Colon (tissue), 2 donors: Measurements from ENCODE around the gene PLAAT2.
"Not testable (repeated sequence)": the region's sequence is repeated elsewhere in the genome, so short reads cannot be mapped to it uniquely, and the experiment has no call there.

Source experiments
- FAIRE-seq: peaks from 2 replicates; lab custom pipeline; 2012; peaks lifted over from hg19 to GRCh38; lab: Jason Lieb, UNC
- donor health status: control.
- donor health status: control.

The PLAAT2 gene

GRCh38 chr11:63578882-63579281, 15.7 kb upstream of the PLAAT2 start:
- not testable (repeated sequence) for FAIRE-seq

- FAIRE-seq, result no peak
Measured at GRCh38 chr11:63574856-63575602, 11.8 kb upstream of the PLAAT2 start.

- FAIRE-seq, result peak; percentile 33
Measured at GRCh38 chr11:63573881-63574855, 11.0 kb upstream of the PLAAT2 start.

DNA sequence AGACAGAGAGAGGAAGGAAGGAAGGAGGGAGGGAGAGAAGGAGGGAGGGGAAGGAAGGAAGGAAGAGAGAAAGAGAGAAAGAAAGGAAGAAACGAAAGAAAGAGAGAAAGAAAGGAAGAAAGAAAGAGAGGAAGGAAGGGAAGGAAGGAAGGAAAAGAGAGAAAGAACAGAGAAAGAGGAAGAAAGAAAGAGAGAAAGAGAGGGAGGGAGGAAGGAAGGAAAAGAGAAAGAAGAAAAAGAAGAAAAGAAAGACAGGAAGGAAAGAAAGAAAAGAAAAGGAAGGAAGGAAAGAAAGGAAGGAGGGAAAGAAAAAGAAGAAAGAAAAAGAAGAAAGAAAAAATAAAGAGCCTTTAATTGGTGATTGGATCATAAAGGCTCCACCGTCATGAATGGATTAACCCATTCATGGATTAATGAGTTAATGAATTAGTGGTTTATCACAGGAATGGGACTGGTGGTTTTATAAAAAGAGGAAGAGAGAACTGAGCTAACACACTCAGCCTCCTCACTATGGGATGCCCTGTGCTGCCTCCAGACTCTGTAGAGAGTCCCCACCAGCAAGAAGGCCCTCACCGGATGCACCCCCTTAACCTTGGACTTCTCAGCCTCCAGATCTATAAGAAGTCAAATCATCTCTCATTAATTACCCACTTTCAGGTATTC, 9.0 kb upstream of the PLAAT2 start:
- FAIRE-seq, result no peak

- FAIRE-seq, result no peak
Measured at GRCh38 chr11:63569570-63569969, 6.4 kb upstream of the PLAAT2 start.

DNA sequence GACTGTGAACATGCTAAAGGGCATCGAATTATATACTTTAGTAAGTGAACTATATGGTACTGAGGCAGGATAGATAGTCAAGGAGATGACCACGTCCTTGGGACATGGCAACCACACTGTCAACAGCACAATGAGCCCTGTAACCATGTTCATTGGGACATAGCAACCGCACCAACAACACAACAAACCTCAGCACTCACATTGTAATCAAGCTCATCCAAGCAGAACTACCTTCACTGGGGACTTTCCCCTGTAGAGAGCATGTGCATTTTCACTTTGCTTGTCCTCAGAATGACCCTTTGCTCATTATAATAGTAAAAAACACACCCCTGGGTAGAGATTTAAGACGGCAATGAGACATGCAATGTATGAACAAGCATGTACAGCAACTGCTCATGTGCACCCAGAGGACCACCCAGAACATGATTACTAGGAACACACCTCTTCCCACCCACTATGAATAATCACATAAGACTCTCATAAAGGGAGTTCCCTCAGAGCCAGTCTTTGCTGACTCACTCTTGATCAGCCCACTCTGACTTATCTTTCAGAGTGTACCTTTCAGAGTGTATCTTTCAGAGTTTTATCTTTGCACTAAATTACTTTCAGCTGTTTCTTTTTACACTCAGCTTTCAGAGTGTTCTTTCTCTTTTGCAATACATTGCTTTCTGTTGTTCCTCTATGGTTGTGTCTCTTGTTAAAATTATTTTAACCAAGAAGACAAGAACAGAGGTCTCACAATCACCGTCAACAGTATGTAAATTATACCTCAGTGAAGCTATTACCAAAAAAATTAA, 4.1 kb upstream of the PLAAT2 start:
- FAIRE-seq, result peak; percentile 83

GRCh38 chr11:63564784-63565350, 1.7 kb upstream of the PLAAT2 start:
- no peak for FAIRE-seq

- FAIRE-seq, result no peak
Measured at GRCh38 chr11:63564056-63564774, 1.0 kb upstream of the PLAAT2 start.

DNA sequence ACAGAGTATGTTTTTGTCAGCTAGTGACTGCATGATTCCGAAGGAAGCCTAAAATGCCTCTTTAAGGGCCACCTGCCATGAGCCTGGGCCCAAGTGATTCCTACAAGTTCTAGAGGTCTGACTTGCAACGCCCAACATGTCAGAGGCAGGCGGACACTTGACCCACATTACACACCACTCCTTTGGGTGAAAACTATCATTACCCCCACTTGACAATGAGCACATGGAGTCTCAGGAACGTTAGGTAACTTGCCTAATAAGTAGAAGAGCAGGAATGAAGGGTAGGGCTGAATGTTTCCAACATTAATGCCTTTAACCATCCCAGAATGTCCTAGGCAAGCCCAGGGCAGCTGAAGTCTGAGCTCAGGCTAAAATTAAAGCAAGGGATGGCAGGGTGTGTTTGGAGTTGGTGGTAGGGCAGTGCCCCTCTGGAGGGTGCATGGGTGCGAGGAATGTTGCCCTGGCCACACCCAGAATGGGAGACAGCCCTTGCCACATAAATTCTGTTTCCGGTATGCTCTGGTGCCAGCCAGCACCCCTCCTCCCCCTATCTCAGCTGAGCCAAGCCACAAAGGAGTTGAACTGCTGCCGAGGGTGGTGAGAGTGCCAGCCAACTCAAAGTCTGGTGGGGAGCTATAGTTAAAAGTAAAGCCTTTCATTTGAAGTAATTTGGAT, 2.5 kb downstream of the PLAAT2 start:
- FAIRE-seq, result no peak

DNA sequence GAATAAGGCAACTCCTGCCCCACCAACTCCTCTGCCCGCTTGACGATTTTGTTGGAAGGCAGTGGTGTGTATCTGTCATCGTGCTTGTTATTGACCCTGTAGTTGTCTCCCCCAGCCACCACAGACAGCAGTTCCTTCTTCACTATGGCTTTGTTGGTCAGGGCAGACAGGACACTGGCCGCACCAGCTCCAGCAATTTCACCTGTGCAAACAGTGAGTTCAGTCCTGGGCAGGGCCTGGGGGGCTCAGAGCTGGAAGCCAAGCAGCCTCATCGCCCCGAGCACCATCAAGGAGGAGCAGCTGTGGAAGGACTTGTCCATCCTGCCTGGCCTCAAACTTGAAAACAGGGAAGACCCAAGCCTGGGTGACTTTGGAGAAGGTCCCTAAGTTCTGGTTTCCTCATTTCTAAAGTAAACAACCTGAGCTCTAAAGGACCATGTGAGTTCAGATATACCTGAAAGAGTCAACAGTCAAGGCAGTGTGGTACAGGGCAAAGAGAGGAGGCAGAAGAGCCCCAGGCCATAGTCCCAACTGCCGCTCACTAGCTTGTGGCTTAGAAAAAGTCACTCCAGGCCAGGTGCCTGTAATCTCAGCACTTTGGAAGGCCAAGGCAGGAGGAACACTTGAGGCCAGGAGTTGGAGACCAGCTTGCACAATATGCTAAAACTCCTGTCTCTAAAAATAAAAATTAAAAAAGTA, 4.6 kb downstream of the PLAAT2 start:
- FAIRE-seq, result no peak

- no peak for FAIRE-seq
Measured at GRCh38 chr11:63557570-63557969, 5.6 kb downstream of the PLAAT2 start.

DNA sequence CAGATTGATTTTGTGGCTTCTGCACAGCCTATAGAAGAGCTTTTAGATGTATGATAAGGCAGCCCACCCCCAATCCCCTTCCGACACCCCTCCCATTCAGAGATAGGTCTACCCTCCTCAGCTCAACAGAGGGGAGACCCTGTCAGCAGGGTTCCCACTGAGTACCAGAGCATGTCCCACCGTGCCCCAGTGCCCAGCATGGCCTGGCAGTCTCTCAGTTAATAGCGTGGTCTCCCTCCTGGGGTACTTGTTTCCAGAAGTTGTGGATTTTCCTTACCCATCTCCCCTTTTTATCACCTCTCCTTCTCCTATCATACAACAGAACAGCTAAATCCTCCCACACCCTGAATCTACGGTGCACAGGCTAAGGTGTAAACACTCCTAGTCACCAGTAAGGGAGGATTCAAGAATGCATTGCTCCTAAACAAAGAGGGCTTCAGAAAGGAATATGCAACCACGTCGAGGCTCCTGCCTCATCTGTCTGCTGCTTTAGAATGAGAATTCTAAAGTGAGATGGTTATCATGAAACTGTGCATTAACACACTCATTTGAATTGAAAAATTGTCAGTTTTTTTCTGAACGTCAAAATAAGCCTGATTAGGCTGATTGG, 6.7 kb downstream of the PLAAT2 start:
- no peak for FAIRE-seq

DNA sequence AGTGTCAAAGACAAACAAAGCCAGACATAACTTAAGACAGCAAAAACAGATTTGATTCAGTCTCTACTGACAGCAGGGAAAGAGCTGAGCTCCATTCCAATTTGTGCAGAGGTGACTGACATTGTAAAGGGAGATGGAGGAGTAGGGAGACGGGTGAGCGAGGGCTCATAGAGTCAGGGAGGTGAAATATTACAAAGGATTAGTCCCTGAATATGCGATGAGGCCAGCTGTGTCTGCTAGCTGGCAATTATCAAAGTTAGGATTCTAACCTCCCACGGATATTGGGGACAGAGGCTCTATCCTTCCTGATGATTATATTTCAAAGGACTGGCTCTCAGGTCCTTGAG, 8.3 kb downstream of the PLAAT2 start:
- FAIRE-seq, result no peak

- no peak for FAIRE-seq
Measured at GRCh38 chr11:63553759-63554158, 9.4 kb downstream of the PLAAT2 start.

DNA sequence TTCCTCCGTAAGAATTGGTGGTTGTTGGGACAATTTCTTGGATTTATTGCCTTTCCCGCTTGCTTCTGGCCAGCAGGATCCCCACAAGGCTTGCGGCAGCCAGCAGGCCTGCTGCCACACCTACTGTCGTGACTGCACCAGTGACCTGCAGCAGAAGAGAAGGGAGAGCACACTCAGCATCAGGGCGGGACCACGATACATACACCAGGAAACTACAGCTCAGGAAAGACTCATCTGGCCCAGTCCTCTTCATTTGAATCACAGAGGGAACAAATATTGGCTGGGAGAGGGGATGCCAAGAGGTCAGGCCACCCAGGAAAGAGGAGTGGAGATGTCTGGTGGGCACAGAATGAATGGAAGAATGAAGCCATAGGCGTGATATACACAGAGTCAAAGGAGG, 10.3 kb downstream of the PLAAT2 start:
- no peak for FAIRE-seq

- no peak for FAIRE-seq
Measured at GRCh38 chr11:63551889-63552266, 11.3 kb downstream of the PLAAT2 start.

GRCh38 chr11:63551091-63551888, 11.9 kb downstream of the PLAAT2 start:
- no peak for FAIRE-seq

DNA sequence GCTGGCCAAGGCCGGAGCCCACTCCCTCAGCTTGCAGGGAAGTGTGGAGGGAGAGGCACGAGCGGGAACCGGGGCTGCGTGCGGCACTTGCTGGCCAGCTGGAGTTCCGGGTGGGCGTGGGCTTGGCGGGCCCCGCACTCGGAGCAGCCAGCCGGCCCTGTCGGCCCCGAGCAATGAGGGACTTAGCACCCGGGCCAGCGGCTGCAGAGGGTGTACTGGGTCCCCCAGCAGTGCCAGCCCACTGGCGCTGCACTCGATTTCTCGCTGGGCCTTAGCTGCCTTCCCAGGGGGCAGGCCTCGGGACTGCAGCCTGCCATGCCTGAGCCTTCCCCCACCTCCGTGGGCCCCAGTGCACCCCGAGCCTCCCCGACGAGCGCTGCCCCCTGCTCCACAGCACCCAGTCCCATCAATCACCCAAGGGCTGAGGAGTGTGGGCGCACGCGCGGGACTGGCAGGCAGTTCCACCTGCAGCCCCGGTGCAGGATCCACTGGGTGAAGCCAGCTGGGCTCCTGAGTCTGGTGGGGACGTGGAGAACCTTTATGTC, 13.0 kb downstream of the PLAAT2 start:
- FAIRE-seq, result not testable (repeated sequence)
